H1 (cell line): ENCODE data around the gene SPRYD3. TPM values are rescaled to one million over a fixed set of nuclear protein-coding genes. Genes with fewer than 3 reads are reported as not detected.

Experiments
- CTCF ChIA-PET: fragments of 300-600 bp; sonication (Branson Sonifier 250); formaldehyde crosslinking; loops from one replicate; lab custom pipeline; 2021; ENCODE audit not compliant: partially characterized antibody; lab: Charles Lee
- POLR2A ChIA-PET: fragments of 300-600 bp; sonication (Branson Sonifier 250); formaldehyde crosslinking; loops from one replicate; lab custom pipeline; 2021; ENCODE audit warnings: inconsistent platforms; ENCODE audit not compliant: partially characterized antibody; lab: Charles Lee
- DNase-seq, 2 experiments: peaks; one replicate each; pipeline versions ENCODE4 v3.0.0 to v3.0.0-alpha.2; 2010 to 2022; ENCODE audit warnings: low spot score in 2 of 2, low read depth in 1 of 2, mixed read lengths in 1 of 2
- FAIRE-seq: peaks from 2 replicates; lab custom pipeline; 2011; peaks lifted over from hg19 to GRCh38; lab: Jason Lieb, UNC
- H2AFZ ChIP-seq: 2 replicates; pipeline ENCODE4 v1.8.1; 2012; ENCODE audit warnings: low read length, inconsistent platforms
- H2AK5ac ChIP-seq: 2 replicates; pipeline ENCODE4 v1.6.1; 2013; ENCODE audit warnings: low read depth, low read length
- H2BK120ac ChIP-seq: replicated peaks from 2 replicates; pipeline ENCODE3; 2013; ENCODE audit warnings: low read depth, low read length, inconsistent platforms
- H2BK12ac ChIP-seq: 2 replicates; pipeline ENCODE4 v1.6.1; 2013; ENCODE audit warnings: low read depth, low read length
- H2BK15ac ChIP-seq: 2 replicates; pipeline ENCODE4 v1.6.1; 2013; ENCODE audit warnings: low read length
- H2BK20ac ChIP-seq: 2 replicates; pipeline ENCODE4 v1.6.1; 2013; ENCODE audit warnings: low read length
- H2BK5ac ChIP-seq: 2 replicates; pipeline ENCODE4 v1.6.1; 2013; ENCODE audit warnings: low read depth, low read length
- H3K14ac ChIP-seq: 2 replicates; pipeline ENCODE4 v1.6.1; 2013; ENCODE audit warnings: inconsistent platforms; ENCODE audit not compliant: insufficient read length
- H3K18ac ChIP-seq: 2 replicates; pipeline ENCODE4 v1.6.1; 2013; ENCODE audit warnings: low read length; ENCODE audit errors: extremely low read depth
- H3K23ac ChIP-seq: 2 replicates; pipeline ENCODE4 v1.6.1; 2013; ENCODE audit warnings: inconsistent platforms; ENCODE audit not compliant: insufficient read length
- H3K23me2 ChIP-seq: 2 replicates; pipeline ENCODE4 v1.6.1; 2013; ENCODE audit warnings: low read depth, low read length
- H3K27ac ChIP-seq: 2 replicates; pipeline ENCODE4 v1.6.1; 2011; ENCODE audit warnings: low read depth, low read length, inconsistent platforms
- H3K27me3 ChIP-seq, 4 experiments: replicated peaks in 1 of 4; 1 replicate in 1 of 4; 2 replicates in 3 of 4; pipeline versions ENCODE4 v1.6.1 to v1.8.1; 2011 to 2013; ENCODE audit warnings: low read length in 3 of 4, mild to moderate bottlenecking in 3 of 4, inconsistent platforms in 2 of 4, mixed read lengths in 2 of 4, moderate library complexity in 1 of 4; ENCODE audit not compliant: control insufficient read depth in 3 of 4, insufficient read depth in 3 of 4; ENCODE audit errors: extremely low read depth in 1 of 4
- H3K36me3 ChIP-seq, 4 experiments: 2 replicates each; pipeline versions ENCODE4 v1.6.1 to v1.8.1; 2011 to 2013; ENCODE audit warnings: mild to moderate bottlenecking in 4 of 4, low read length in 3 of 4, moderate library complexity in 2 of 4, control low read depth in 1 of 4, inconsistent platforms in 1 of 4; ENCODE audit not compliant: insufficient read depth in 4 of 4, control insufficient read depth in 2 of 4
- H3K4ac ChIP-seq: replicated peaks from 2 replicates; pipeline ENCODE3; 2013; ENCODE audit warnings: low read length, low read depth, mixed read lengths, inconsistent platforms; ENCODE audit not compliant: insufficient read length
- H3K4me1 ChIP-seq, 4 experiments: replicated peaks in 1 of 4; 1 replicate in 1 of 4; 2 replicates in 3 of 4; pipeline versions ENCODE4 v1.6.1 to v1.8.1; 2011 to 2013; ENCODE audit warnings: low read length in 3 of 4, inconsistent platforms in 2 of 4, mixed read lengths in 1 of 4; ENCODE audit not compliant: insufficient read depth in 4 of 4, control insufficient read depth in 3 of 4
- H3K4me2 ChIP-seq, 2 experiments: 2 replicates each; pipeline versions ENCODE4 v1.6.1 to v1.8.1; 2011 to 2013; ENCODE audit warnings: low read depth in 2 of 2, low read length in 2 of 2, control low read depth in 1 of 2, inconsistent platforms in 1 of 2, mild to moderate bottlenecking in 1 of 2; ENCODE audit not compliant: insufficient read depth in 1 of 2
- H3K4me3 ChIP-seq, 4 experiments: fragments of 200-600, 300-600 bp in 1 of 4; sonication (generic), shearing (Covaris generic), sonication (Bioruptor Twin) in 1 of 4; 2 replicates each; pipeline versions ENCODE4 v1.5.1 to v1.8.1; 2011 to 2016; ENCODE audit warnings: low read length in 4 of 4, low read depth in 3 of 4, control low read depth in 2 of 4, inconsistent platforms in 2 of 4, mild to moderate bottlenecking in 2 of 4, mixed read lengths in 1 of 4, moderate library complexity in 1 of 4; ENCODE audit not compliant: insufficient read depth in 2 of 4; ENCODE audit errors: extremely low read depth in 1 of 4
- H3K56ac ChIP-seq: replicated peaks from 2 replicates; pipeline ENCODE3; 2013; ENCODE audit warnings: low read depth, mild to moderate bottlenecking, mixed read lengths, low read length, inconsistent platforms; ENCODE audit not compliant: insufficient read length
- H3K79me1 ChIP-seq: 2 replicates; pipeline ENCODE4 v1.6.1; 2013; ENCODE audit warnings: low read depth, low read length, control low read depth
- H3K79me2 ChIP-seq, 2 experiments: 2 replicates each; pipeline versions ENCODE4 v1.6.1 to v1.8.1; 2012 to 2013; ENCODE audit warnings: low read length in 2 of 2, mild to moderate bottlenecking in 2 of 2, inconsistent platforms in 1 of 2; ENCODE audit not compliant: insufficient read depth in 2 of 2, control insufficient read depth in 1 of 2
- H3K9ac ChIP-seq, 4 experiments: replicated peaks in 1 of 4; 1 replicate in 1 of 4; 2 replicates in 3 of 4; pipeline versions ENCODE4 v1.6.1 to v1.8.1; 2011 to 2013; ENCODE audit warnings: low read depth in 3 of 4, low read length in 3 of 4, control low read depth in 2 of 4, mild to moderate bottlenecking in 2 of 4, moderate library complexity in 2 of 4, inconsistent platforms in 1 of 4; ENCODE audit errors: extremely low read depth in 1 of 4
- H3K9me3 ChIP-seq, 2 experiments: 2 replicates each; pipeline versions ENCODE4 v1.6.1 to v1.8.1; 2012 to 2013; ENCODE audit warnings: mild to moderate bottlenecking in 2 of 2, moderate library complexity in 2 of 2, control low read depth in 1 of 2, inconsistent platforms in 1 of 2, low read depth in 1 of 2, low read length in 1 of 2, mixed read lengths in 1 of 2; ENCODE audit not compliant: insufficient read depth in 2 of 2
- H4K20me1 ChIP-seq, 2 experiments: replicated peaks in 1 of 2; 2 replicates each; pipeline versions ENCODE3 to v1.8.1; 2011 to 2013; ENCODE audit warnings: inconsistent platforms in 2 of 2, low read length in 2 of 2, mild to moderate bottlenecking in 1 of 2; ENCODE audit not compliant: insufficient read depth in 2 of 2, control insufficient read depth in 1 of 2
- H4K5ac ChIP-seq: 2 replicates; pipeline ENCODE4 v1.6.1; 2013; ENCODE audit warnings: low read length, low read depth, mixed read lengths, inconsistent platforms; ENCODE audit not compliant: insufficient read length
- H4K8ac ChIP-seq: 2 replicates; pipeline ENCODE4 v1.8.0; 2013; ENCODE audit warnings: mild to moderate bottlenecking, moderate library complexity, low read length, inconsistent platforms; ENCODE audit not compliant: insufficient read depth; ENCODE audit errors: extremely low read depth
- H4K91ac ChIP-seq: replicated peaks from 2 replicates; pipeline ENCODE3; 2013; ENCODE audit warnings: low read length, mixed read lengths, inconsistent platforms; ENCODE audit not compliant: insufficient read length
- CBX5 ChIP-seq: fragments of 300-800, 300-1000 bp; sonication (generic); IDR thresholded peaks from 2 replicates; pipeline ENCODE4 v1.7.1; 2016; ENCODE audit warnings: antibody characterized with exemption, low read length, low read depth
- CHD2 ChIP-seq: IDR thresholded peaks from 2 replicates; pipeline ENCODE4 v1.6.1; 2012; ENCODE audit warnings: low read length, improper control_type of control experiment
- FOSL1 ChIP-seq: IDR thresholded peaks from 2 replicates; pipeline ENCODE4 v1.6.1; 2011; ENCODE audit warnings: mild to moderate bottlenecking, low read depth, low read length, moderate library complexity; ENCODE audit not compliant: insufficient read depth
- GABPA ChIP-seq: IDR thresholded peaks from 2 replicates; pipeline ENCODE4 v1.6.1; 2011; ENCODE audit warnings: mild to moderate bottlenecking, low read length, moderate library complexity, borderline replicate concordance; ENCODE audit not compliant: insufficient read depth
- HDAC2 ChIP-seq, 2 experiments: fragments of 300-600 bp in 1 of 2; sonication (generic) in 1 of 2; IDR thresholded peaks; 2 replicates each; pipeline ENCODE4 v1.6.1; 2011 to 2012; ENCODE audit warnings: low read depth in 2 of 2, low read length in 2 of 2, mild to moderate bottlenecking in 2 of 2, moderate library complexity in 2 of 2, borderline replicate concordance in 1 of 2, inconsistent platforms in 1 of 2
- NRF1 ChIP-seq: IDR thresholded peaks from 2 replicates; pipeline ENCODE4 v1.6.1; 2011; ENCODE audit warnings: mild to moderate bottlenecking, low read depth, low read length, improper control_type of control experiment
- POLR2AphosphoS5 ChIP-seq: IDR thresholded peaks from 2 replicates; pipeline ENCODE4 v1.6.1; 2011; ENCODE audit warnings: low read depth, low read length
- SIN3A ChIP-seq, 2 experiments: IDR thresholded peaks in 1 of 2; conservative IDR thresholded peaks in 1 of 2; 2 replicates each; pipeline ENCODE4 v1.6.1; 2011 to 2012; ENCODE audit warnings: low read length in 2 of 2, improper control_type of control experiment in 1 of 2, low read depth in 1 of 2, mild to moderate bottlenecking in 1 of 2
- YY1 ChIP-seq: IDR thresholded peaks from 2 replicates; pipeline ENCODE4 v1.6.1; 2011; ENCODE audit warnings: low read depth, mild to moderate bottlenecking, low read length
- WGBS, 2 experiments: shearing (Covaris generic) in 1 of 2; methylation state at CpG; one replicate each; pipeline versions ENCODE4 v1.1.6 to v1.1.7; 2013 to 2015; ENCODE audit warnings: low lambda C conversion rate in 2 of 2, mixed read lengths in 2 of 2, inconsistent platforms in 1 of 2, low coverage in 1 of 2, missing lambda C conversion rate in 1 of 2; ENCODE audit not compliant: insufficient replicate concordance in 2 of 2, insufficient coverage in 1 of 2, insufficient read length in 1 of 2; ENCODE audit errors: extremely low coverage in 1 of 2, missing lambda C conversion rate in 1 of 2; 5-methylcytosine and 5-hydroxymethylcytosine counted together
- polyA plus RNA-seq, 7 experiments: library from polyadenylated mRNA; depleted of rRNA in 3 of 7; stranded (reverse) in 5 of 7; unstranded in 2 of 7; fragments of >200 nt in 5 of 7; fragments of 200-250 nt in 2 of 7; gene quantifications; 1 replicate in 5 of 7; 2 replicates in 1 of 7; 4 replicates in 1 of 7; pipeline versions ENCODE4 v1.2.1 to v1.2.3, GENCODE V29; 2011 to 2013; ENCODE audit warnings: missing spikeins in 2 of 7, mixed read lengths in 2 of 7
- total RNA-seq: library from RNA; stranded (reverse); fragmentation: NEBNext Ultra II Directional; extraction: Animal tissue kit (Norgen Biotek cat#: 25700); gene quantifications from 2 replicates; pipeline ENCODE4 v1.2.1, GENCODE V29; 2021
- TF ChIP-seq, protein P1 (sequence below): IDR thresholded peaks from 2 replicates; pipeline ENCODE4 v1.6.1; 2012; ENCODE audit warnings: inconsistent platforms
- TF ChIP-seq, protein P2 (sequence below): IDR thresholded peaks from 2 replicates; pipeline ENCODE4 v1.6.1; 2011; ENCODE audit warnings: low read length, improper control_type of control experiment

Gene SPRYD3
- total and polyA plus RNA-seq, 2 of the 8 experiments (the other 6 are each of a cell fraction or from before 2014, with no cell fraction given), result 6.8 to 8.0 TPM

DNA sequence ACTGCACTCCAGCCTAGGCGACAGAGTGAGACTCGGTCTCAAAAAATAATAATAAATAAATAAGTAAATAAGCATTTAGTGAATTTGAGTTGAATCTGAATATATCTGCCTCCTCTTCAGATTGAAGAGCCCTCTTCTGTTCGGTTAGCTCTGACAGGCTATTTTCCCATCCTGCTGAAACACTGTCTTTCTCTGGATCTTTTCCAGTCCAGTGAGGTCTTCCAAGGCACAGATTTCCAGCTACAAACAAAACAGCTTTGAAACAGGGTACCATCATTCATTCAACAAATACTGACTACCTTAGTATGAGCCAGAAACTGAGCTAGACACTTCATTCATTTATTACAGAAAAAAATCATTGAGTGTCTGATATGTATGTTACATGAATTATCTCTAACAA is 7.2 kb upstream of the SPRYD3 start:
- 92% methylated on average over 3 of the region's 3 CpGs; no CpG with 5 or more reads in 1 of the 2 experiments for WGBS, 2 experiments
- Histone ChIP-seq H3K9ac (no peak overlapping the region), H3K27me3 (no peaks in the 10 kb centered on the region; a peak in 2 of 7 replicates), H3K18ac (no peak overlapping the region), H3K79me2 (no peaks in the 10 kb centered on the region), H3K4me1 (no peaks in the 10 kb centered on the region), H2AFZ (no peak overlapping the region), H4K5ac (no peak overlapping the region), H3K56ac (no peak overlapping the region), H3K79me1 (no peaks in the 10 kb centered on the region), H2BK120ac (no peak overlapping the region), H2BK15ac (no peak overlapping the region), H3K4me2 (no peak overlapping the region), H3K4me3 (no peak overlapping the region), H2AK5ac (no peak overlapping the region), H3K14ac (no peak overlapping the region), H3K23me2 (no peaks in the 10 kb centered on the region), H4K20me1 (no peaks in the 10 kb centered on the region), H3K9me3 (no peaks in the 10 kb centered on the region), H3K23ac (no peak overlapping the region), H3K4ac (no peak overlapping the region), H4K8ac (no peak overlapping the region), H3K27ac (no peak overlapping the region), H4K91ac (no peak overlapping the region), H2BK5ac (no peak overlapping the region), H3K36me3 (no peaks in the 10 kb centered on the region), H2BK20ac (no peak overlapping the region), H2BK12ac (no peak overlapping the region)
- DNase-seq, result no peak
- ChIA-PET CTCF (interaction anchor here (1.1 to 19.0 kb wide), 5 partner anchors 13 to 110 kb away, joined by 4 to 240 read pairs (median 7); no protein-coding TSS in a partner anchor), POLR2A (interaction anchor here (1.1 to 1.9 kb wide), 4 partner anchors 12 to 55 kb away, joined by 3 to 5 read pairs (median 4); partner anchors contain the start of genes IGFBP6 and SOAT2)
- FAIRE-seq, result no peak
- TF ChIP-seq, protein P1, sequence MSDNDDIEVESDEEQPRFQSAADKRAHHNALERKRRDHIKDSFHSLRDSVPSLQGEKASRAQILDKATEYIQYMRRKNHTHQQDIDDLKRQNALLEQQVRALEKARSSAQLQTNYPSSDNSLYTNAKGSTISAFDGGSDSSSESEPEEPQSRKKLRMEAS, result no peak
- TF ChIP-seq CBX5 (no peak), NRF1 (no peak), YY1 (no peak), HDAC2 (IDR thresholded peaks at IDR 0.05; ENCODE audit: borderline replicate concordance in 1 of 2, low read depth in 2 of 2, low read length in 2 of 2) (no peak), CHD2 (no peak), GABPA (no peak), SIN3A (conservative IDR thresholded peaks at IDR 0.05 in 1 of 2, IDR thresholded peaks at IDR 0.05 in 1 of 2; ENCODE audit: low read depth in 1 of 2, low read length in 2 of 2) (no peak), POLR2AphosphoS5 (no peak), FOSL1 (no peak)
- TF ChIP-seq, protein P2, sequence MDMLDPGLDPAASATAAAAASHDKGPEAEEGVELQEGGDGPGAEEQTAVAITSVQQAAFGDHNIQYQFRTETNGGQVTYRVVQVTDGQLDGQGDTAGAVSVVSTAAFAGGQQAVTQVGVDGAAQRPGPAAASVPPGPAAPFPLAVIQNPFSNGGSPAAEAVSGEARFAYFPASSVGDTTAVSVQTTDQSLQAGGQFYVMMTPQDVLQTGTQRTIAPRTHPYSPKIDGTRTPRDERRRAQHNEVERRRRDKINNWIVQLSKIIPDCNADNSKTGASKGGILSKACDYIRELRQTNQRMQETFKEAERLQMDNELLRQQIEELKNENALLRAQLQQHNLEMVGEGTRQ, result no peak
